Ovary (tissue), 3 donors: ENCODE data around the gene OTP.

Experiments
- CTCF ChIP-seq, 3 donors: fragments of 450-650 bp in 2 of 3; fragments of 200-600 bp in 1 of 3; IDR thresholded peaks; one replicate each; pipeline versions ENCODE4 v1.5.1 to v1.8.0; 2016 to 2022; ENCODE audit warnings: antibody characterized with exemption in 3 of 3, mild to moderate bottlenecking in 1 of 3
- POLR2A ChIP-seq: fragments of 450-650 bp; IDR thresholded peaks from one replicate; pipeline ENCODE4 v1.6.1; 2017; ENCODE audit warnings: antibody characterized with exemption, mild to moderate bottlenecking, moderate library complexity
- donor health status: DM: no; HTN: no; CAD: no.

- TF ChIP-seq CTCF (IDR thresholded peaks at IDR 0.05), result no peak
- no peak for TF ChIP-seq POLR2A
Measured at GRCh38 chr5:77637170-77637997, 1.1 kb downstream of the OTP start.
